Upper lobe of right lung (tissue), 1 donor: Measurements from ENCODE around the gene CLRN2. TPM values are rescaled to one million over a fixed set of nuclear protein-coding genes. Genes with fewer than 3 reads are reported as not detected.

Source experiments
- ATAC-seq: fragments of 200-7000 bp; cut with Tn5 transposase; one replicate; pipeline ENCODE4 v1.9.1; 2020; ENCODE audit warnings: mild to moderate bottlenecking, moderate library complexity
- DNase-seq: peaks from one replicate; pipeline ENCODE4 v3.0.0-alpha.2; 2020
- H3K27ac ChIP-seq: fragments of 200-600 bp; one replicate; pipeline ENCODE4 v1.8.0; 2022
- H3K27me3 ChIP-seq: fragments of 200-600 bp; one replicate; pipeline ENCODE4 v1.8.0; 2022; ENCODE audit warnings: mild to moderate bottlenecking
- H3K36me3 ChIP-seq: fragments of 200-600 bp; one replicate; pipeline ENCODE4 v1.8.0; 2022
- H3K4me1 ChIP-seq: fragments of 200-600 bp; one replicate; pipeline ENCODE4 v1.8.0; 2022
- H3K4me3 ChIP-seq: fragments of 200-600 bp; one replicate; pipeline ENCODE4 v1.8.0; 2022; ENCODE audit warnings: mild to moderate bottlenecking
- H3K9me3 ChIP-seq: fragments of 200-600 bp; one replicate; pipeline ENCODE4 v1.8.0; 2022
- CTCF ChIP-seq: fragments of 200-600 bp; IDR thresholded peaks from one replicate; pipeline ENCODE4 v1.8.0; 2022; ENCODE audit warnings: antibody characterized with exemption
- intact Hi-C: fragments of 100-400 bp; cut with DNase I; formaldehyde crosslinking; loops from one replicate; pipeline ENCODE4 v1.11.0; 2022
- total RNA-seq: library from RNA; stranded (reverse); fragmentation: NEBNext Ultra II Directional; extraction: Animal tissue kit (Norgen Biotek cat#: 25700); gene quantifications from one replicate; pipeline ENCODE4 v1.2.1, GENCODE V29; 2021
- donor health status: DM: no; HTN: yes; CAD: no; lungs with severe emphysema.

The CLRN2 gene
- total RNA-seq, 1 donor from 2014 or later = not detected

GRCh38 chr4:17546222-17546621, 31.3 kb downstream of the CLRN2 start:
- TF ChIP-seq CTCF = no peak
- no peak for ATAC-seq
- intact Hi-C loops = no loop called here
- Histone ChIP-seq H3K36me3 (no peaks in the 10 kb centered on the region), H3K4me3 (no peak overlapping the region), H3K27ac (no peak overlapping the region), H3K4me1 (no peaks in the 10 kb centered on the region), H3K27me3 (no peaks in the 10 kb centered on the region), H3K9me3 (no peaks in the 10 kb centered on the region)
- DNase-seq = no peak

- no peak overlapping the region for H3K4me3 ChIP-seq
- no peak for DNase-seq
- no peak overlapping the region for H3K27ac ChIP-seq
- no peaks in the 10 kb centered on the region for H3K4me1 ChIP-seq
- no peak for ATAC-seq
- no peak for TF ChIP-seq CTCF
- H3K9me3 ChIP-seq = no peaks in the 10 kb centered on the region
- H3K27me3 ChIP-seq = no peaks in the 10 kb centered on the region
- intact Hi-C loops = no loop called here
- H3K36me3 ChIP-seq = no peaks in the 10 kb centered on the region
Observed at GRCh38 chr4:17546678-17547077, 31.7 kb downstream of the CLRN2 start.

- no peak for TF ChIP-seq CTCF
- no peak overlapping the region for H3K27ac ChIP-seq
- DNase-seq (no peak), ATAC-seq (no peak)
- no peaks in the 10 kb centered on the region for H3K27me3 ChIP-seq
- intact Hi-C loops = no loop called here
- no peaks in the 10 kb centered on the region for H3K4me1 ChIP-seq
- H3K9me3 ChIP-seq = no peaks in the 10 kb centered on the region
- no peak overlapping the region for H3K4me3 ChIP-seq
- no peaks in the 10 kb centered on the region for H3K36me3 ChIP-seq
Observed at GRCh38 chr4:17550549-17550948, 35.6 kb downstream of the CLRN2 start.

- DNase-seq = no peak
- Histone ChIP-seq H3K4me1 (no peaks in the 10 kb centered on the region), H3K27ac (no peak overlapping the region), H3K4me3 (no peak overlapping the region), H3K27me3 (no peaks in the 10 kb centered on the region), H3K36me3 (no peaks in the 10 kb centered on the region), H3K9me3 (no peaks in the 10 kb centered on the region)
- no peak for ATAC-seq
- no peak for TF ChIP-seq CTCF
- intact Hi-C loops = no loop called here
Observed at GRCh38 chr4:17552427-17552826, 37.5 kb downstream of the CLRN2 start.

GRCh38 chr4:17554568-17554967, 39.6 kb downstream of the CLRN2 start:
- no peaks in the 10 kb centered on the region for H3K27me3 ChIP-seq
- TF ChIP-seq CTCF = no peak
- H3K4me3 ChIP-seq = no peak overlapping the region
- H3K9me3 ChIP-seq = no peaks in the 10 kb centered on the region
- H3K36me3 ChIP-seq = no peaks in the 10 kb centered on the region
- ATAC-seq = no peak
- no peak for DNase-seq
- H3K4me1 ChIP-seq = no peaks in the 10 kb centered on the region
- no peak overlapping the region for H3K27ac ChIP-seq
- intact Hi-C loops = no loop called here

GRCh38 chr4:17556498-17556897, 41.5 kb downstream of the CLRN2 start:
- ATAC-seq (no peak), DNase-seq (no peak)
- no peak for TF ChIP-seq CTCF
- Histone ChIP-seq H3K27ac (no peak overlapping the region), H3K27me3 (no peaks in the 10 kb centered on the region), H3K4me1 (no peaks in the 10 kb centered on the region), H3K9me3 (no peaks in the 10 kb centered on the region), H3K36me3 (no peaks in the 10 kb centered on the region), H3K4me3 (no peak overlapping the region)
- intact Hi-C loops = no loop called here
